Measurements from ENCODE around the gene CRABP1.

DNA sequence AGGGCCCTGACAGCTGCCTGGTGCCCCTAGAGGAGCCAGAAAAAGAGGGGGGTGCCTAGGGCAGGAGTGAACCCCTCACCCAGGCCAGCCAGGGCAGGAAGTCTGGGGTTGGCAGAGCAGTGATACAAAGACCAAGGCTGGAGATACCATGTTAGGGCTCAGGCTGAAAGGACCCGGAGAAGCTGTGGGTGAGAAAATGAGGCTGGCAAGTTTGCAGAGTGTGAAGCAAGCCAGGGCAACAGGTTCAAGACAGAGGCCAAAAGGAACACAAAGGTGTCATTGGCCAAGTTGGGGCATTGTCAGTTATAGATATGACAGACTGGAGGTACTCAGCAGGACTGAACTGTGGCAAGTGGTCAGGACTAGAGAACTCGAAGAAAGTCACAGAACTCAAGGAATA lies 57.2 kb downstream of the CRABP1 start:
- TF ChIP-seq CBX8 (IDR thresholded peaks at IDR 0.05) (no peak), JUNB (IDR thresholded peaks at IDR 0.05) (no peak), FOXS1 (CRISPR knock-in tag; IDR thresholded peaks at IDR 0.05) (no peak), CBX2 (IDR thresholded peaks at IDR 0.05; ENCODE audit: borderline replicate concordance, low read depth) (no peak), POLR2A (IDR thresholded peaks at IDR 0.05; ENCODE audit: low read length) (no peak), EP300 (IDR thresholded peaks at IDR 0.05) (no peak), ZC3H11A (IDR thresholded peaks at IDR 0.05) (no peak), ESRRA (IDR thresholded peaks at IDR 0.05; ENCODE audit: borderline replicate concordance, low read length) (no peak)
- TF ChIP-seq, protein P1, sequence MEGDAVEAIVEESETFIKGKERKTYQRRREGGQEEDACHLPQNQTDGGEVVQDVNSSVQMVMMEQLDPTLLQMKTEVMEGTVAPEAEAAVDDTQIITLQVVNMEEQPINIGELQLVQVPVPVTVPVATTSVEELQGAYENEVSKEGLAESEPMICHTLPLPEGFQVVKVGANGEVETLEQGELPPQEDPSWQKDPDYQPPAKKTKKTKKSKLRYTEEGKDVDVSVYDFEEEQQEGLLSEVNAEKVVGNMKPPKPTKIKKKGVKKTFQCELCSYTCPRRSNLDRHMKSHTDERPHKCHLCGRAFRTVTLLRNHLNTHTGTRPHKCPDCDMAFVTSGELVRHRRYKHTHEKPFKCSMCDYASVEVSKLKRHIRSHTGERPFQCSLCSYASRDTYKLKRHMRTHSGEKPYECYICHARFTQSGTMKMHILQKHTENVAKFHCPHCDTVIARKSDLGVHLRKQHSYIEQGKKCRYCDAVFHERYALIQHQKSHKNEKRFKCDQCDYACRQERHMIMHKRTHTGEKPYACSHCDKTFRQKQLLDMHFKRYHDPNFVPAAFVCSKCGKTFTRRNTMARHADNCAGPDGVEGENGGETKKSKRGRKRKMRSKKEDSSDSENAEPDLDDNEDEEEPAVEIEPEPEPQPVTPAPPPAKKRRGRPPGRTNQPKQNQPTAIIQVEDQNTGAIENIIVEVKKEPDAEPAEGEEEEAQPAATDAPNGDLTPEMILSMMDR (IDR thresholded peaks at IDR 0.05), result no peak
- TF ChIP-seq, protein P2, sequence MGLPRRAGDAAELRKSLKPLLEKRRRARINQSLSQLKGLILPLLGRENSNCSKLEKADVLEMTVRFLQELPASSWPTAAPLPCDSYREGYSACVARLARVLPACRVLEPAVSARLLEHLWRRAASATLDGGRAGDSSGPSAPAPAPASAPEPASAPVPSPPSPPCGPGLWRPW (IDR thresholded peaks at IDR 0.05), result no peak
- TF ChIP-seq, protein P3, sequence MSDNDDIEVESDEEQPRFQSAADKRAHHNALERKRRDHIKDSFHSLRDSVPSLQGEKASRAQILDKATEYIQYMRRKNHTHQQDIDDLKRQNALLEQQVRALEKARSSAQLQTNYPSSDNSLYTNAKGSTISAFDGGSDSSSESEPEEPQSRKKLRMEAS (IDR thresholded peaks at IDR 0.05), result no peak
- TF ChIP-seq, protein P4, sequence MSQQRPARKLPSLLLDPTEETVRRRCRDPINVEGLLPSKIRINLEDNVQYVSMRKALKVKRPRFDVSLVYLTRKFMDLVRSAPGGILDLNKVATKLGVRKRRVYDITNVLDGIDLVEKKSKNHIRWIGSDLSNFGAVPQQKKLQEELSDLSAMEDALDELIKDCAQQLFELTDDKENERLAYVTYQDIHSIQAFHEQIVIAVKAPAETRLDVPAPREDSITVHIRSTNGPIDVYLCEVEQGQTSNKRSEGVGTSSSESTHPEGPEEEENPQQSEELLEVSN (IDR thresholded peaks at IDR 0.05; ENCODE audit: borderline replicate concordance, low read depth), result no peak
- TF ChIP-seq, protein P5, sequence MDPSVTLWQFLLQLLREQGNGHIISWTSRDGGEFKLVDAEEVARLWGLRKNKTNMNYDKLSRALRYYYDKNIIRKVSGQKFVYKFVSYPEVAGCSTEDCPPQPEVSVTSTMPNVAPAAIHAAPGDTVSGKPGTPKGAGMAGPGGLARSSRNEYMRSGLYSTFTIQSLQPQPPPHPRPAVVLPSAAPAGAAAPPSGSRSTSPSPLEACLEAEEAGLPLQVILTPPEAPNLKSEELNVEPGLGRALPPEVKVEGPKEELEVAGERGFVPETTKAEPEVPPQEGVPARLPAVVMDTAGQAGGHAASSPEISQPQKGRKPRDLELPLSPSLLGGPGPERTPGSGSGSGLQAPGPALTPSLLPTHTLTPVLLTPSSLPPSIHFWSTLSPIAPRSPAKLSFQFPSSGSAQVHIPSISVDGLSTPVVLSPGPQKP (IDR thresholded peaks at IDR 0.05; ENCODE audit: low read depth, low read length), result no peak
